ENCODE data around the gene OPRD1. TPM values are rescaled to one million over a fixed set of nuclear protein-coding genes. Genes with fewer than 3 reads are reported as not detected.
"Not testable (repeated sequence)": the region's sequence is repeated elsewhere in the genome, so short reads cannot be mapped to it uniquely, and the experiment has no call there.

OPRD1 gene
- polyA plus RNA-seq (2013), result 2.2 and 2.4 TPM in 2 replicates

- Histone ChIP-seq H3K36me3 (ENCODE audit: control insufficient read depth in 1 of 2, insufficient read depth in 2 of 2, low read length in 2 of 2) (no peaks in the 10 kb centered on the region), H3K4me1 (ENCODE audit: control insufficient read depth in 1 of 2, insufficient read depth in 2 of 2, low read length in 2 of 2) (peaks cover 34 to 43% of the 10 kb centered on the region in 2 experiments), H2AFZ (ENCODE audit: insufficient read depth, low read length, poor library complexity) (peak within 1 kb of the TSS; percentile 62), H3K27ac (ENCODE audit: low read depth, low read length) (peak within 1 kb of the TSS; percentile 31), H3K27me3 (ENCODE audit: insufficient read depth, low read length) (no peaks in the 10 kb centered on the region), H2BK120ac (ENCODE audit: insufficient read depth, low read length, poor library complexity) (peak within 1 kb of the TSS; percentile 67), H3K9ac (ENCODE audit: low read length) (no peak within 1 kb of the TSS), H3K4ac (ENCODE audit: low read depth, low read length) (no peak within 1 kb of the TSS), H2BK12ac (ENCODE audit: low read length) (peak within 1 kb of the TSS; percentile 67), H3K4me2 (ENCODE audit: low read length) (peak within 1 kb of the TSS; percentile 74), H4K12ac (ENCODE audit: low read depth, low read length) (no peak within 1 kb of the TSS), H3K79me2 (ENCODE audit: control insufficient read depth, insufficient read depth, low read length, poor library complexity) (no peaks in the 10 kb centered on the region), H3K4me3 (ENCODE audit: low read depth, low read length) (peak within 1 kb of the TSS; percentile 75), H2AK5ac (ENCODE audit: low read length) (peak within 1 kb of the TSS; percentile 24), H3K79me1 (ENCODE audit: low read length) (peaks cover 10% of the 10 kb centered on the region), H3K18ac (ENCODE audit: low read length) (peak within 1 kb of the TSS; percentile 31), H2BK5ac (ENCODE audit: low read depth, low read length, poor library complexity) (no peak within 1 kb of the TSS), H4K8ac (ENCODE audit: low read depth, low read length) (peak within 1 kb of the TSS; percentile 44), H4K91ac (ENCODE audit: low read depth, low read length) (peak within 1 kb of the TSS; percentile 80), H3K23ac (ENCODE audit: low read length) (no peak within 1 kb of the TSS), H3K9me3 (ENCODE audit: insufficient read depth, low read depth, low read length) (no peaks in the 10 kb centered on the region), H3K14ac (ENCODE audit: low read length) (peak within 1 kb of the TSS; percentile 63)
- no CpG with 5 or more reads among the region's 108 CpGs for WGBS (ENCODE audit: extremely low coverage, insufficient coverage, insufficient read length)
- DNase-seq, result peak in 1 of 2 donors; percentile 9
Measured at GRCh38 chr1:28811766-28812668, at the start of gene OPRD1. Gene OPRD1 (plus strand): TSS chr1:28812170. CDS start chr1:28812384, 214 bp downstream.

- Histone ChIP-seq H3K79me2 (ENCODE audit: control insufficient read depth, insufficient read depth, low read length, poor library complexity) (peaks cover 6% of the 10 kb centered on the region), H3K14ac (ENCODE audit: low read length) (no peak overlapping the region), H3K9me3 (ENCODE audit: insufficient read depth, low read depth, low read length) (no peaks in the 10 kb centered on the region), H3K27ac (ENCODE audit: low read depth, low read length) (no peak overlapping the region), H3K9ac (ENCODE audit: low read length) (no peak overlapping the region), H3K79me1 (ENCODE audit: low read length) (no peaks in the 10 kb centered on the region), H3K4me3 (ENCODE audit: low read depth, low read length) (no peak overlapping the region), H3K36me3 (ENCODE audit: control insufficient read depth in 1 of 2, insufficient read depth in 2 of 2, low read length in 2 of 2) (peaks cover 22 to 25% of the 10 kb centered on the region in 2 experiments), H2BK12ac (ENCODE audit: low read length) (no peak overlapping the region), H3K4me1 (ENCODE audit: control insufficient read depth in 1 of 2, insufficient read depth in 2 of 2, low read length in 2 of 2) (no peaks in the 10 kb centered on the region), H3K23ac (ENCODE audit: low read length) (no peak overlapping the region), H4K12ac (ENCODE audit: low read depth, low read length) (no peak overlapping the region), H2AFZ (ENCODE audit: insufficient read depth, low read length, poor library complexity) (no peak overlapping the region), H4K8ac (ENCODE audit: low read depth, low read length) (no peak overlapping the region), H2AK5ac (ENCODE audit: low read length) (no peak overlapping the region), H2BK120ac (ENCODE audit: insufficient read depth, low read length, poor library complexity) (no peak overlapping the region), H2BK5ac (ENCODE audit: low read depth, low read length, poor library complexity) (no peak overlapping the region), H3K4me2 (ENCODE audit: low read length) (no peak overlapping the region), H3K18ac (ENCODE audit: low read length) (no peak overlapping the region), H4K91ac (ENCODE audit: low read depth, low read length) (no peak overlapping the region), H3K27me3 (ENCODE audit: insufficient read depth, low read length) (no peaks in the 10 kb centered on the region), H3K4ac (ENCODE audit: low read depth, low read length) (no peak overlapping the region)
- DNase-seq, result no peak
- WGBS (ENCODE audit: extremely low coverage, insufficient coverage, insufficient read length), result no CpG with 5 or more reads among the region's 2 CpGs
Measured at GRCh38 chr1:28766532-28767183, 45.3 kb upstream of the OPRD1 start.

DNA sequence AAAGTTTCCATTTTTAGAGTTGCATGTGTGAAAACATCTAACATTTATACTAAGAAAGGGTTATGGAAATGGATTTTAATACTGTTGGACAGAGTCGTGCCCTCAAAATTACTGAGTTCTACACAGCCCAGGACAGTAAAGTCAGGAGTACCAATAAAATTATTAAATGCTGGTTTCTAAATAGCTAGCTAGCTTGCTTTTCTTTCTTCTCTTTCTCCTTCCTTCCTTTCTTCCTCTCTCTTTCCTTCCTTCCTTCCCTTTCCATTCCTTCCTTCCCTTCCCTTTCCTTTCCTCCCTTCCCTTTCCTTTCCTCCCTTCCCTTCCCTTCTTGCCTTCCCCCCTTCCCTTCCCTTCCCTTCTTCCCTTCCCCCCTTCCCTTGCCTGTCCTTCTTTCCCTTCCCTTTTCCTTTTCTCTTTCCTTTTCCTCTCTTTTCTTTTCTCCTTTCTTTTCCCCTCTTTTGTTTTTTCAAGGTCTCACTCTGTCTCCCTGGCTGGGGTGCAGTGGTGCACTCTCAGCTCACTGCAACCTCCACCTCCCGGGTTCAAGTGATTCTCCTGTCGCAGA, 41.3 kb upstream of the OPRD1 start:
- DNase-seq, result no peak
- no peaks in the 10 kb centered on the region for H3K79me2 ChIP-seq (ENCODE audit: control insufficient read depth, insufficient read depth, low read length, poor library complexity)
- no peaks in the 10 kb centered on the region for H3K27me3 ChIP-seq (ENCODE audit: insufficient read depth, low read length)
- H2BK12ac ChIP-seq (ENCODE audit: low read length), result no peak overlapping the region
- peaks cover 33% of the 10 kb centered on the region in 2 experiments for H3K36me3 ChIP-seq (ENCODE audit: control insufficient read depth in 1 of 2, insufficient read depth in 2 of 2, low read length in 2 of 2)
- no peak overlapping the region for H3K4me3 ChIP-seq (ENCODE audit: low read depth, low read length)
- H3K27ac ChIP-seq (ENCODE audit: low read depth, low read length), result no peak overlapping the region
- H2BK120ac ChIP-seq (ENCODE audit: insufficient read depth, low read length, poor library complexity), result no peak overlapping the region
- no peak overlapping the region for H3K18ac ChIP-seq (ENCODE audit: low read length)
- H2AK5ac ChIP-seq (ENCODE audit: low read length), result no peak overlapping the region
- no peak overlapping the region for H2BK5ac ChIP-seq (ENCODE audit: low read depth, low read length, poor library complexity)
- H2AFZ ChIP-seq (ENCODE audit: insufficient read depth, low read length, poor library complexity), result no peak overlapping the region
- no peak overlapping the region for H3K23ac ChIP-seq (ENCODE audit: low read length)
- no peak overlapping the region for H4K12ac ChIP-seq (ENCODE audit: low read depth, low read length)
- no peaks in the 10 kb centered on the region for H3K4me1 ChIP-seq (ENCODE audit: control insufficient read depth in 1 of 2, insufficient read depth in 2 of 2, low read length in 2 of 2)
- H4K91ac ChIP-seq (ENCODE audit: low read depth, low read length), result no peak overlapping the region
- H3K9ac ChIP-seq (ENCODE audit: low read length), result no peak overlapping the region
- H3K14ac ChIP-seq (ENCODE audit: low read length), result no peak overlapping the region
- no peak overlapping the region for H3K4me2 ChIP-seq (ENCODE audit: low read length)
- WGBS (ENCODE audit: extremely low coverage, insufficient coverage, insufficient read length), result no CpG with 5 or more reads among the region's 3 CpGs
- H4K8ac ChIP-seq (ENCODE audit: low read depth, low read length), result no peak overlapping the region
- no peaks in the 10 kb centered on the region for H3K9me3 ChIP-seq (ENCODE audit: insufficient read depth, low read depth, low read length)
- H3K79me1 ChIP-seq (ENCODE audit: low read length), result no peaks in the 10 kb centered on the region
- no peak overlapping the region for H3K4ac ChIP-seq (ENCODE audit: low read depth, low read length)

GRCh38 chr1:28771921-28772320, 40.0 kb upstream of the OPRD1 start:
- not testable (repeated sequence) for H3K18ac ChIP-seq (ENCODE audit: low read length); H3K4me1 ChIP-seq (ENCODE audit: control insufficient read depth in 1 of 2, insufficient read depth in 2 of 2, low read length in 2 of 2); H3K9me3 ChIP-seq (ENCODE audit: insufficient read depth, low read depth, low read length); H3K23ac ChIP-seq (ENCODE audit: low read length); H3K9ac ChIP-seq (ENCODE audit: low read length); H4K8ac ChIP-seq (ENCODE audit: low read depth, low read length); H4K91ac ChIP-seq (ENCODE audit: low read depth, low read length); H2BK12ac ChIP-seq (ENCODE audit: low read length); H3K4me3 ChIP-seq (ENCODE audit: low read depth, low read length); H3K27ac ChIP-seq (ENCODE audit: low read depth, low read length); H3K4ac ChIP-seq (ENCODE audit: low read depth, low read length); H3K27me3 ChIP-seq (ENCODE audit: insufficient read depth, low read length); H3K14ac ChIP-seq (ENCODE audit: low read length); DNase-seq; H3K79me1 ChIP-seq (ENCODE audit: low read length); H2AFZ ChIP-seq (ENCODE audit: insufficient read depth, low read length, poor library complexity); H4K12ac ChIP-seq (ENCODE audit: low read depth, low read length); H3K4me2 ChIP-seq (ENCODE audit: low read length); H2BK5ac ChIP-seq (ENCODE audit: low read depth, low read length, poor library complexity); H3K79me2 ChIP-seq (ENCODE audit: control insufficient read depth, insufficient read depth, low read length, poor library complexity); H2AK5ac ChIP-seq (ENCODE audit: low read length); H2BK120ac ChIP-seq (ENCODE audit: insufficient read depth, low read length, poor library complexity)
- H3K36me3 ChIP-seq (ENCODE audit: control insufficient read depth in 1 of 2, insufficient read depth in 2 of 2, low read length in 2 of 2), result peaks cover 26 to 28% of the 10 kb centered on the region in 2 experiments
- WGBS (ENCODE audit: extremely low coverage, insufficient coverage, insufficient read length), result no CpG with 5 or more reads among the region's 10 CpGs

Measured in trophoblast cell (in vitro differentiated cells and primary cell).